ENCODE measurements around the gene CCNC.
A peak's percentile ranks its signal among the peaks of the same experiment; 100 is the strongest.

CCNC gene

DNA sequence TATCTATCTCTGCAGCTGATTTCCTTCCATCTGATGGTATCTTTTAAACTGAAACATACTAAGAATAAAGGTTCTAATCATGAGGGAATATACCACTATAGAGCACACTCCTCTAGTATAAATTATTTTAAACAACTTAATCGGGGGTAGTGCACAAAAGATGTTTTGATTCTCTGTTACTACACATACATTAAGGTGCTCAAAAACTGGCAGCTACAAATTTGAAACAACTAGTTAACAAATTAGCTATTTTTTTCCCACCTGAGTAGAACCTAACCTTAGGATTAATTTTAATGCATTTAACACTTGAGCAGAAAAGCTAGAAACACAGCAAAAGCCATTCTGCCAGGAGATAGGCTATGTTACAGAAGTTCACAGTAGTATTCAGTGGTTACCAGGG is 23.0 kb downstream of the CCNC start:
- DNase-seq (ENCODE audit: low read depth): no peak

DNA sequence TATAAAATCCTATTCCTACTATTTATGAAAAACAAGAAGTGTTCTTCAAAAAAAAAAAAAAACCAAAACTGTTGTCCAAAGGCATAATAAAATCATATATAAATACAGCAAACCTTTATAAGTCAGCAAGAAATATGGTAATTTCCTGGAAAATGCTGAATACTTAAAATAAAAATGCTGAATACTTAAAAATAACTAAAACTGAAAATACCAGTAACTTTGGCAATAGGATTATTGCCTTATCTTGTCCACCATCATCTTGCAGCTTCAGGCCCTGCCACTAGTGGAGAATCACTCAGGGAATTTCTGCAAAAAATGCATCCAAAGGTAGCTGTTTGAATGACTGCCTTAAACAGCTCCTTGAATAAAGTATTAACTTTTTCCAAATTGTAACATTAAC is 24.5 kb downstream of the CCNC start:
- no peak for DNase-seq (ENCODE audit: low read depth)

DNA sequence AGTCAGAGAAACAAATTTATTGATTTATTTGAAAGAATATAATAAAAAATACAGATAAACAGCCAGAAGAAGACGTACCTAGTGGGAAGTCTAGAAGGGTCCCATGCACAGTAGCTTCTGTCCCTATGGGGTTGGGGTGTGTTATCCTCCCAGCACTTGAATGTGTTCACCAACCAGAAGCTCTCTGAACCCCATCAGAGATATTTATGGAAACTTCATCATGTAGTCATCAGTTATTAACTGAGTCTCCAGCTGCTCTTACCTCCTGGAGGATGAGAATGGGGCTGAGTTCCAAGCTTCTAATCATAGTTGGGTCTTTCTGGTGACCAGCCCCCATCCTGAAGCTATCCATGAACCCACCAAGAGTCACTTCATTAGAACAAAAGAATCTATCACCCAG is 37.8 kb downstream of the CCNC start:
- no peak for DNase-seq (ENCODE audit: low read depth)

DNA sequence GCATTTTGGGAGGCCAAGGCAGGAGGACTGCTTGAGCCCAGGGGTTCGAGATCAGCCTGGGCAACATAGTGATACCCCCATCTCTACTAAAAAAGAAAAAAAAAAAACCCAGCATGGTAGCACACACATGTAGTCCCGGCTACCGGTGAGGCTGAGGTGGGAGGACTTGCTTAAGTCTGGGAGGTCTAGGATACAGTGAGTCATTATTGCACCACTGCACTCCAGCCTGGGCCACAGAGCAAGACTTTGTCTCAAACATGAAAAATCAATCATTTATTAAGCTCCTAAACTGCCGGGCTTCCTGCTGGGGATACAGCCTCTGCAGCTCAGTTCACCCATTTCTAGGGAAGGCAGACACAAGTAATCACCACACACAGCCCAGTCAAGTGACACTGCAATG is 45.9 kb downstream of the CCNC start:
- DNase-seq (ENCODE audit: low read depth): no peak

DNA sequence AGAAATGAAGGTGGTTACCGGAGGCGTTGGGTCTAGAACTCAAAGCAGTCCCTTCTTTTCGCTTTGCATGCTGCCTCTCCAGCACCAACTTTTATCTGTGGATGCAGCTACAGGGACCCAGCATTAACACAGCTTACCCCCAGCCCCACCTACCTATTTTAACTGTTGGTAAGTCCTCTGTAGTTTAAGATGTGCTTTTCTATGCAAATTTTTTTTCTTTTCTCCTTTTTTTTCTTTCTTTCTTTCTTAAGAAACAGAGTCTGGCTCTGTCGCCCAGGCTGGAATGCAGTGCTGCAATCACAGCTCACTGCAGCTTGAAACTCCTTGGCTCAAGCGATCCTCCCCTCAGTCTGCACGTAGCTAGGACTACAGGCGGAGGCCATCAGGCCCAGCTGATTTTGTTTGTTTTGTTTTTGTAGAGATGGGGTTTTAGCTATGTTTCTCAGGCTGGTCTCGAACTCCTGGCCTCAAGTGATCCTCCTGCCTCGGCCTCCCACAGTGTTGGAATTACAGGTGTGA is 46.8 kb downstream of the CCNC start:
- no peak for DNase-seq (ENCODE audit: low read depth)

DNA sequence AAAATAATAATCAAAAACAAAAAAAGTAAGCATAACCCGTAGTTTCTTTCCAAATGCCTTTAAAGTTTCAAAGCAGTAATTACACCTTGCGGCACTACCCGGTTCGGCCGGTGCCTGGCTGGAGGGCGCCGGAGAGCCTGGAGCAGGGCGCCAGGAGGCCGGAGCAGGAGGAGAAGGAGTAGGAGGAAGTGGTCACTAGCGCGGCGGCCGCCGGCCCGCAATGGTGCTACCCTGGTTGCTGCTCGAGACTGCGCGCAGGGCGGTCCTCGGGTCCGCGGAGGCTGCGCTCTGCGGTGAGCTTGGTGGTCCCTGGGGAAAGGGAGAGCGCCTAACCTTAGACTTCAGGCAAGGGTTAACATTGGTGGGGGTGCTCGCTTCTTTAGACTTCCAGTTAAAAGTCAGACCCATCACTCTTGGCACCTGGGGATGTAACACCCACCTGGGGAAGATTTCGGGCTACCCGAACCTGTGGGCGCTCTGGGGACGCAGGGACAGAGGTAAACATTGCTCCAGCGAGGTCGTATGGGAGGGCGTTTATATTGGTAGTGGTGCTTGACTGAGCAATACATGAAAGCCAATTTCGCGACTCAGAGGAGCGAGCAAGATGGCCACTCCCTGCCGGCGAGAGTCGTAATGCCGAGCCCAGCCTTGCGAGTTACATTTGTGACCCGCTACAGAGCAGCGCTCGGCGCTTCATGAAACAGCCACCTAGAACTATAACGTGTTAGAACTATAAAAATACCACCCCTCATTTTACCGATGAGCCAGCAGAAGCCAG is 47.4 kb downstream of the CCNC start:
- peak; percentile 45 for DNase-seq (ENCODE audit: low read depth)

DNA sequence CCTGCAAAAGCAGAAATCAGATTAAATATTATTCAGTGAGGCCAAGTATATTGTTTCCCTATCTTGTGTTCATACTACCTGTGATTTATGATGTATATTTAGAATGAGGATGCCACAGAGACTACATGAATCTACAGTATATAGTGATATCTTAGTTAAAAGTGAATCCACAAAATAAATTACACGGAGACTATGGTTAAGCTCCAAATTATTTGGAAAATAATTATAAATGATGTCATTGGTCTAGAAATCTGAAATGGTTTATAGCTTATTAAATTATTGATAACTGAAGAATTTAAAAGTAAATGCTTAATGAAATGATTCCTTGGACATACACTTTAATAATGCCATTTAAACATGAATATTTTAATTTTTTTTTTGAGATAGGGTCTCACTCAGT is 49.0 kb downstream of the CCNC start:
- no peak for DNase-seq (ENCODE audit: low read depth)

DNA sequence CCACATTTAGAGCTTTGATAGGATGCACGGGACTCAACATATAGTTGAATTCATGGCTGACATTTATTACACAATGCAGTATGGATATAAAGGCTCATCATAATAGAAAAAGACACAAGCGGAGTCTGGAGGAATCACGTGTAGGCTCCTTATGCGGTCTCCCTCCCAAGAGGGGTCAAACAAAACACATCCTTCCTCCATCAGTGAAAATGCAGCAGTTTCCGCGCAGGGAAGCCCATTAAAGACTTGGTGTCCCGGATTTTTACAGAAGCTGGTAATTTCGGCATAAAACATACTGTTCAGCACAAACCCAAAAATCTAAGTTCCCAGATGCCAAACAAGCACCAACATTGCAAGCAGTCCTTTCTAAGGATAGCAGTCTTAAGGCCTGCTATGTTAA is 54.4 kb downstream of the CCNC start:
- DNase-seq (ENCODE audit: low read depth): no peak

DNA sequence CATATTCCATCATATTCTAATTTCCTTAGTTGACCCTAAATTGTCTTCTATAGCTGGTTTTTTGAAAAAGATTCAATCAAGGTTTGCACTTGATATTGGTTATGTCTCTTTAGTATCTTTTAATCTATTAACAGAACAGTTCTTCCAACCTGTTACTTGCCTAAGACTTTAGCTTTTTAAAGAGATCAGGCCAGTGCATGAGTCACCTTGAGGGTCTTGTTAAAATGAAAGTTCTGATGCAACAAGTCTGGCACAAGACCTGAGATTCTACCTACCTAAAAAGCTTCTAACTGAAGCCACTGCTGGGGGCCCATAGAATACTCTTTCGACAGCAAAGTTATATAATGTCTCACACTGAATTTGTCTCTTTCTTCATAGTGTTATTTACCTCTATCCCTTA is 56.4 kb downstream of the CCNC start:
- no peak for DNase-seq (ENCODE audit: low read depth)

DNA sequence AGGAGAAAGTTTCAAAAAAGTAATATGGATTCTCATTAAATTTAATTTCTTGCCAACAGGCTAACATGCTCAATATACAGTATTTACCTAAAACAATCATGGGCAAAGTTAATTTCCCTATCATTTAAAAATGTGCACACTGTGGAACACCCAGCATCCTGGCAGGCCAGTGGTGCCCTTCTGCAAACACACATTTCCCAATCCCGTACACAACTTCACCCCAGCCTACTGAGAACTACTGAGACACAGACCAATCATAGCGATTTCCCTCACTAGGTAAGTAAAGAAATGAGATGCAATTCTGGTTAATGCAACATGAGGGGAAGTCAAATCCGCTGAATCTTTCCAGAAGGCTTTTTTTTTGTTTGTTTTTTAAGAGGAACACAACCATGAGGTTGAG is 60.8 kb downstream of the CCNC start:
- no peak for DNase-seq (ENCODE audit: low read depth)

DNA sequence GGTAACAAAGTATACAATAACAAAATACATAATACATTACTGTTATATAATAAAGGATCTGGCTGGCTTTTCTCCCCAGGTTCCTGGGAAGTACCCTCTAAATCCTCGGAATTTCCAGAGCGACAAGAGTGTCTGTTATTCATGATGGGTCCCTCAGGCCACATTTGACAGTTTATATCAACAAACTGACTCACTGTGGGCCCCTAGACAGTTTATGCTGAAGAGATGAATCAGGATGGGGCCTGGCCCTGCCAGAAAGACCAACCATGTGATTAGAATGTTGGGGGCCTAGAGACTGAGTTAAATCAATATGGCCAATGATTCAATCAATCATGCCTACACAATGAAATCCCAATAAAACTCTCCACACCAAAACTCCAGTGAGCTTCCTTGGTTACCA is 66.7 kb downstream of the CCNC start:
- no peak for DNase-seq (ENCODE audit: low read depth)

DNA sequence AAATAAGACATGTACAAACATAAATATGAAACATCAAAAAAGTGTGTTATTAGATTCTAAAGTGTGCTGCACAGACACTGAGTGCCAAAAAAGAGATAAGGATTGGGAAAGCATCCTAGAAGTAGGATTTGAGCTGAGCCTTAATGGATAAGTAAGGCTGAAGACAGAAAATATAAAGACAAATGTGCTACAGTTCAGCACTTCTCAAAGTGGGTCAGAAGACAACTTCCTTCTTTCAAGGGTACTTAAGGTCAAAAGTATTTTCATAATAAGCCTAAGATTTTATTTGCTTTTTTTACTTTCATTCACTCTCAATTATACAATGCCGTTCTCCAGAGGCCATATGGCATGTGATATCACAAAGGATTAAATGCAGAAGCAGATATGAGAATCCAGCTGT is 70.0 kb downstream of the CCNC start:
- no peak for DNase-seq (ENCODE audit: low read depth)

DNA sequence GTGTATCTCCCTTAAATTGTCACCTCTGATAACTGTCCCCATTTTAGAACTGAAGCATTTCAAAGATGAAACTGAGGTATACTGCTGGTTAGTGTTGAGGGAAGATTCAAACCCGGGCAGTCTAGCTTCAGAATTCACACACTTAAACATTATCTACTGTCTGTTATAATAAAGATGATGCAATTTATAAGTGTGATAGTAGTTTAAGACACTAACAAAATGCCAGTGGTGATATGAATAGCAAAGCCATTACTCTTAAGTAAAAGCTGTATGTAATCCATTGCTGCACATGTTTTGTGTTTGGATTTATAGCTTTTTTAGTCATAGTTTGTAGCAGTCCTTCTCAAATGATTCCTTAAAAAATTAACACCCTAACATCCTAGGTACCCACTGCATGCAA is 73.0 kb downstream of the CCNC start:
- DNase-seq (ENCODE audit: low read depth): no peak

Data from activated gamma-delta T cell treated with anti-CD3 and anti-CD28 coated beads, Interleukin-2, amount 50 U/mL, for 16 hours (primary cell).